ENCODE measurements around the gene RBP3. TPM values are rescaled to one million over a fixed set of nuclear protein-coding genes. Genes with fewer than 3 reads are reported as not detected.

Gene RBP3
- total RNA-seq, 4 donors from 2014 or later: not detected

- H3K4me3 ChIP-seq: no peak overlapping the region
- H3K9me3 ChIP-seq: no peaks in the 10 kb centered on the region
- no peak for TF ChIP-seq POLR2A (IDR thresholded peaks at IDR 0.05)
- no peak for TF ChIP-seq CTCF (IDR thresholded peaks at IDR 0.05)
- no peak for DNase-seq
- no peaks in the 10 kb centered on the region for H3K4me1 ChIP-seq
- no peaks in the 10 kb centered on the region for H3K36me3 ChIP-seq
- intact Hi-C loops (cut with DNase I; ENCODE audit: low total_unique reads): no loop called here
- H3K27ac ChIP-seq: no peak overlapping the region
- H3K27me3 ChIP-seq: peaks cover 0 to 8% of the 10 kb centered on the region in 2 donors
These were observed 41.5 kb downstream of the RBP3 start for GRCh38 chr10:47389619-47390018.

- H3K27ac ChIP-seq: no peak overlapping the region
- H3K4me3 ChIP-seq: no peak overlapping the region
- no peak for TF ChIP-seq POLR2A (IDR thresholded peaks at IDR 0.05)
- H3K4me1 ChIP-seq: no peaks in the 10 kb centered on the region
- intact Hi-C loops (cut with DNase I; ENCODE audit: low total_unique reads): no loop called here
- no peaks in the 10 kb centered on the region for H3K36me3 ChIP-seq
- no peaks in the 10 kb centered on the region for H3K9me3 ChIP-seq
- peaks cover 0 to 8% of the 10 kb centered on the region in 2 donors for H3K27me3 ChIP-seq
- DNase-seq: no peak
These were observed 48.2 kb downstream of the RBP3 start for GRCh38 chr10:47396311-47396717.

GRCh38 chr10:47397256-47397655 is 49.1 kb downstream of the RBP3 start:
- no peak for DNase-seq
- no peak overlapping the region for H3K4me3 ChIP-seq
- H3K27ac ChIP-seq: no peak overlapping the region
- H3K36me3 ChIP-seq: no peaks in the 10 kb centered on the region
- H3K4me1 ChIP-seq: no peaks in the 10 kb centered on the region
- intact Hi-C loops (cut with DNase I; ENCODE audit: low total_unique reads): no loop called here
- no peaks in the 10 kb centered on the region for H3K9me3 ChIP-seq
- peaks cover 0 to 8% of the 10 kb centered on the region in 2 donors for H3K27me3 ChIP-seq
- TF ChIP-seq CTCF (IDR thresholded peaks at IDR 0.05): no peak
- no peak for TF ChIP-seq POLR2A (IDR thresholded peaks at IDR 0.05)

GRCh38 chr10:47400251-47400650 is 52.1 kb downstream of the RBP3 start:
- H3K27me3 ChIP-seq: no peaks in the 10 kb centered on the region
- DNase-seq: peak in 1 of 2 donors; percentile 3
- no peak overlapping the region for H3K4me3 ChIP-seq
- H3K4me1 ChIP-seq: no peaks in the 10 kb centered on the region
- H3K27ac ChIP-seq: no peak overlapping the region
- H3K36me3 ChIP-seq: no peaks in the 10 kb centered on the region
- TF ChIP-seq CTCF (IDR thresholded peaks at IDR 0.05) (no peak), POLR2A (IDR thresholded peaks at IDR 0.05) (no peak)
- intact Hi-C loops (cut with DNase I; ENCODE audit: low total_unique reads): no loop called here
- H3K9me3 ChIP-seq: no peaks in the 10 kb centered on the region

GRCh38 chr10:47400786-47401185 is 52.6 kb downstream of the RBP3 start:
- no peak for DNase-seq
- no peak for TF ChIP-seq CTCF (IDR thresholded peaks at IDR 0.05)
- TF ChIP-seq POLR2A (IDR thresholded peaks at IDR 0.05): no peak
- Histone ChIP-seq H3K4me1 (no peaks in the 10 kb centered on the region), H3K27ac (no peak overlapping the region), H3K27me3 (no peaks in the 10 kb centered on the region), H3K4me3 (no peak overlapping the region), H3K36me3 (no peaks in the 10 kb centered on the region), H3K9me3 (no peaks in the 10 kb centered on the region)
- intact Hi-C loops (cut with DNase I; ENCODE audit: low total_unique reads): no loop called here

GRCh38 chr10:47401210-47401609 is 53.0 kb downstream of the RBP3 start:
- Histone ChIP-seq H3K4me1 (no peaks in the 10 kb centered on the region), H3K27ac (no peak overlapping the region), H3K9me3 (no peaks in the 10 kb centered on the region), H3K36me3 (no peaks in the 10 kb centered on the region), H3K4me3 (no peak overlapping the region), H3K27me3 (no peaks in the 10 kb centered on the region)
- DNase-seq: peak in 1 of 2 donors; percentile 2
- TF ChIP-seq CTCF (IDR thresholded peaks at IDR 0.05) (no peak), POLR2A (IDR thresholded peaks at IDR 0.05) (no peak)
- intact Hi-C loops (cut with DNase I; ENCODE audit: low total_unique reads): no loop called here

Measured in uterus (tissue), 4 donors.